Measurements from ENCODE around the gene RAB6B. TPM values are rescaled to one million over a fixed set of nuclear protein-coding genes. Genes with fewer than 3 reads are reported as not detected.

The RAB6B gene
- total and polyA plus RNA-seq, 4 donors, result 1.8 to 5.1 (median 3.2) TPM

GRCh38 chr3:133926736-133927539, 31.3 kb upstream of the RAB6B start:
- Histone ChIP-seq H3K27me3 (ENCODE audit: control insufficient read depth in 3 of 3, insufficient read depth in 3 of 3, low read length in 2 of 3) (no peaks in the 10 kb centered on the region), H3K9me3 (ENCODE audit: control insufficient read depth in 4 of 4, insufficient read depth in 3 of 4, low read length in 3 of 4) (peaks cover 0 to 2% (median 0%) of the 10 kb centered on the region in 4 donors), H3K4me1 (ENCODE audit: control insufficient read depth in 5 of 5, insufficient read depth in 5 of 5, low read length in 5 of 5) (peaks cover 0 to 8% (median 3%) of the 10 kb centered on the region in 5 donors), H3K27ac (ENCODE audit: low read depth in 1 of 2, low read length in 1 of 2) (no peak overlapping the region), H3K36me3 (ENCODE audit: control insufficient read depth in 4 of 4, insufficient read depth in 4 of 4, low read length in 4 of 4) (no peaks in the 10 kb centered on the region), H3K4me3 (peak overlapping the region; percentile 44), H3K9ac (ENCODE audit: insufficient read depth in 1 of 2, low read length in 2 of 2) (peak overlapping the region in 1 of 2 donors; percentile 40)
- WGBS, 2 donors, result 19 to 23% methylated on average over 34 of the region's 34 CpGs
- DNase-seq, result peak; percentile 35 to 42 (median 38)
- TF ChIP-seq CTCF (IDR thresholded peaks at IDR 0.05; ENCODE audit: control extremely low read depth, extremely low read depth), result no peak
- no peak for ATAC-seq (ENCODE audit: insufficient read depth, low FRiP score)

- H3K27me3 ChIP-seq (ENCODE audit: control insufficient read depth in 3 of 3, insufficient read depth in 3 of 3, low read length in 2 of 3), result no peaks in the 10 kb centered on the region
- H3K9ac ChIP-seq (ENCODE audit: insufficient read depth in 1 of 2, low read length in 2 of 2), result no peak overlapping the region
- H3K27ac ChIP-seq (ENCODE audit: low read depth in 1 of 2, low read length in 1 of 2), result no peak overlapping the region
- 97% methylated on average over 10 of the region's 10 CpGs for WGBS, 2 donors
- H3K9me3 ChIP-seq (ENCODE audit: control insufficient read depth in 4 of 4, insufficient read depth in 3 of 4, low read length in 3 of 4), result peaks cover 0 to 2% (median 0%) of the 10 kb centered on the region in 4 donors
- DNase-seq (no peak), ATAC-seq (ENCODE audit: insufficient read depth, low FRiP score) (no peak)
- no peaks in the 10 kb centered on the region for H3K36me3 ChIP-seq (ENCODE audit: control insufficient read depth in 4 of 4, insufficient read depth in 4 of 4, low read length in 4 of 4)
- TF ChIP-seq CTCF (IDR thresholded peaks at IDR 0.05; ENCODE audit: control extremely low read depth, extremely low read depth), result no peak
- peaks cover 0 to 8% (median 3%) of the 10 kb centered on the region in 5 donors for H3K4me1 ChIP-seq (ENCODE audit: control insufficient read depth in 5 of 5, insufficient read depth in 5 of 5, low read length in 5 of 5)
- H3K4me3 ChIP-seq, result no peak overlapping the region
Observed at GRCh38 chr3:133925960-133926735, 30.5 kb upstream of the RAB6B start.

- DNase-seq (no peak), ATAC-seq (ENCODE audit: insufficient read depth, low FRiP score) (no peak)
- H3K27ac ChIP-seq (ENCODE audit: low read depth in 1 of 2, low read length in 1 of 2), result no peak overlapping the region
- TF ChIP-seq CTCF (IDR thresholded peaks at IDR 0.05; ENCODE audit: control extremely low read depth, extremely low read depth), result no peak
- 73 to 84% methylated on average over 4 of the region's 4 CpGs for WGBS, 2 donors
- peaks cover 0 to 2% (median 0%) of the 10 kb centered on the region in 4 donors for H3K9me3 ChIP-seq (ENCODE audit: control insufficient read depth in 4 of 4, insufficient read depth in 3 of 4, low read length in 3 of 4)
- no peak overlapping the region for H3K9ac ChIP-seq (ENCODE audit: insufficient read depth in 1 of 2, low read length in 2 of 2)
- no peaks in the 10 kb centered on the region for H3K36me3 ChIP-seq (ENCODE audit: control insufficient read depth in 4 of 4, insufficient read depth in 4 of 4, low read length in 4 of 4)
- no peaks in the 10 kb centered on the region for H3K27me3 ChIP-seq (ENCODE audit: control insufficient read depth in 3 of 3, insufficient read depth in 3 of 3, low read length in 2 of 3)
- peaks cover 0 to 8% (median 3%) of the 10 kb centered on the region in 5 donors for H3K4me1 ChIP-seq (ENCODE audit: control insufficient read depth in 5 of 5, insufficient read depth in 5 of 5, low read length in 5 of 5)
- no peak overlapping the region for H3K4me3 ChIP-seq
Observed at GRCh38 chr3:133924041-133924440, 28.4 kb upstream of the RAB6B start.
